Activated CD4-positive, alpha-beta T cell treated with anti-CD3 and anti-CD28 coated beads for 4 hours (primary cell): Measurements from ENCODE around the gene MED1.
A peak's percentile ranks its signal among the peaks of the same experiment; 100 is the strongest.
"Not testable (repeated sequence)": the region's sequence is repeated elsewhere in the genome, so short reads cannot be mapped to it uniquely, and the experiment has no call there.

Source experiments
- DNase-seq, 2 donors: peaks; one replicate each; pipeline ENCODE4 v3.0.0-alpha.2; 2020

MED1 gene

DNA sequence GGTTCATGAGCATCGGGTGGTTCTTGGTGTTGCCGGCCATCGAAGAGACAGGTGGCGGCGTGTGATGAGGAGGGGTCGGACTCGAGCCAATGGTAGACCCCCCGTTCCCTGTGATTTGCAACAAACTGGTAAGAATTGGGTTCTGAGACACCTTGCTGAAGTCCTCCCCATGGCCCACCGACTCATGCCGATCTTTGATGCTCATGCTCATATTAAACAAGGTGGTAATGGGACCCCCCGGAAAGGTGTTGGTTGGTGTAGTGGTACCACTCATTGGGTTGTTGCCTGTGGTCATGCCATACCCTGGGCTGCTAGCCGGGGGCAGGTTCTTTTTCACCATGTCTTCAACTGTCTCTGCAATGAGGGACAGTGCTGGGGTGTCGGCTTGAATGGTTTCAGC is 40.8 kb downstream of the MED1 start:
- no peak for DNase-seq

DNA sequence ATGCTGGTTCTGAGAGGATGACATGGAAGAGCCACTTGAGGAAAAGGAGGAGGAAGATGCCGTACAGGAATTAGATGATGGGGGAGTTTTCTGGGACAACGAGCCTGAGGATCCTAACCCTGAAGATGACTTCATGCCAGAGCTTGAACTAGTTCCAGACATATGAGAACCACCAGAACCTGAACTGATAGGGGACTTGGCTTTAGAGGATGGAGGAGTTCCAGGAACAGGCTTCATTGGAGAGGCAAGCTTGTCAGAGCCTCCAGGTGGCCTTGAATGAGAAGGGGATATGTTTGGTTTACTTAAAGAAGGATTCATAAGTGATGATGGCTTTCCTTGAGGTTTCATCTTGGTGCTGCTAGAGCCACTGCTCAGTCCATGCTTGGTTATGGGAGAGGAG is 42.7 kb downstream of the MED1 start:
- DNase-seq: no peak

DNA sequence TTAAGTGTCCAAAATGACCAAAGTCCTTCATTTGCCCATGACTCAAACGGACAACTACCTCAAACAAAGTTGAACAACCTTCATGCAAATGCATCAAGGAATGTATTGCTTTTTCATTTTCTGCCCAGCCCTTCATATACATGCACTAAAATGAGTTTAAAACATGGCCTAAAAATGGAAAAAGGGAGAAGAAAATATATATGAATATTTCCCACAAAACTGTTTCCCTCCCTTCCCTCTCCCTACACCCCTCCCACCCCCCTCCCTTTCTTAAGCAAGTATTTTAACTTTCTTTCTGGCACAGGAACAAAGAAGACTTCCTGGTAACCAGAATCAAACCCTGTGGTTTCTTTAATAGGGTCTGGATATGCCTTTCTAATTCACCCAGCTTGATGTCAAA is 44.1 kb downstream of the MED1 start:
- DNase-seq: no peak

DNA sequence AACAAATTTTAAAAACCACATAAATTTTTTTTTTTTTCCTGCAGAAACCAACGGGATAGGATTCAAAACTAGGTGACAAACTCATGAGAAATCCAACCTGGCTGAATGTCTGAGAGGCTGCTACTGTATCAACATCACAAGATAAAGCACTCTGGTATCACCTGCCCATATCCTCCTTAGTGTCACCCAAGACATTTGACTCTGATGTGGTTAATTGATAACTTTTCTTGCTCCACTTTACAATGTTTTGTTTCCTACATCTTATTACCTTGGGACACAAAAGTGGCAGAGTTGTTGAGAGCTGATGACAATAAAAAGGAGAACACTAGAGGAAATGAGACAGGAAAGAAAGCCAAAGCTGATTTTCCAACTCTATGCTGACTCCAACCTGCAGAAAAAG is 45.6 kb downstream of the MED1 start:
- no peak for DNase-seq

DNA sequence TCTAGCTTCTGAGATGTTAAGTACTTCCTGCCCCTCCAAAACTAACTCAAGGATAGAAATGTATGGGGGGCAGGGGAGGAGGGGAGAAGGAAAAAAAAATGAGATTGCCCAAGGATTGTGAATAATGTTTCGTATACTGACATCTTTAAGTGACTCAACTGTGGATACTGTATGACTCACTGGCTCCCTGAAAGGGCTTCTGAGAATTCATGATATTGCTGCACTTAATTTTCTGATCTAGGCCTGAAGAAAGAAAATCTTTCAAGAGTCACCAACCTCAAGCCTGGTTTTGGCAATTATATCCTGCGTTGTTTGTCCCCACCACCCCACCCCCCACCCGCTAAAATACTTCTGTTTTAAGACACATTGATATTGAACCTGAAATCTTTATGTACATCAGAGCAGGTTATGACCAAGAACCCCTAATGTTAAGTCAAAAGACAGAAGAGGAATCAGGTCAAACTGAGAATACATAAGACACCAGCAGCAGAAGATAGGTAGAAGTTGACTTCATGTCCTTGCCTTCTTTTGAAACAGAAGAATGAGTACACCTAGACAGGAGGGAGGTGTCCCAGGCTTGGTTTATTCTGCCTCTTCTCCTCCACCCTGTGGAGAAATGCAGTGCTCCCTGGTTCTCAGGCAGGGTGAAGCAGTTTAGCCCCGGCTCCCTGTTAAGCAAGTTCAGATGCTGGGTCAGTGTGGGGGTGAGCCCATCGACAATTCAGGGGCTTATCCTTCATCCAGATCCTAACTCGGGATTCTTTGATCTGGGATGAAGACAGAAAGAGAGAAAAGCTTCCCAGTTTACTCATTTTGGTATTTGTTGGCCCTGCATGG is 46.3 kb downstream of the MED1 start:
- DNase-seq: peak; percentile 17 to 19

DNA sequence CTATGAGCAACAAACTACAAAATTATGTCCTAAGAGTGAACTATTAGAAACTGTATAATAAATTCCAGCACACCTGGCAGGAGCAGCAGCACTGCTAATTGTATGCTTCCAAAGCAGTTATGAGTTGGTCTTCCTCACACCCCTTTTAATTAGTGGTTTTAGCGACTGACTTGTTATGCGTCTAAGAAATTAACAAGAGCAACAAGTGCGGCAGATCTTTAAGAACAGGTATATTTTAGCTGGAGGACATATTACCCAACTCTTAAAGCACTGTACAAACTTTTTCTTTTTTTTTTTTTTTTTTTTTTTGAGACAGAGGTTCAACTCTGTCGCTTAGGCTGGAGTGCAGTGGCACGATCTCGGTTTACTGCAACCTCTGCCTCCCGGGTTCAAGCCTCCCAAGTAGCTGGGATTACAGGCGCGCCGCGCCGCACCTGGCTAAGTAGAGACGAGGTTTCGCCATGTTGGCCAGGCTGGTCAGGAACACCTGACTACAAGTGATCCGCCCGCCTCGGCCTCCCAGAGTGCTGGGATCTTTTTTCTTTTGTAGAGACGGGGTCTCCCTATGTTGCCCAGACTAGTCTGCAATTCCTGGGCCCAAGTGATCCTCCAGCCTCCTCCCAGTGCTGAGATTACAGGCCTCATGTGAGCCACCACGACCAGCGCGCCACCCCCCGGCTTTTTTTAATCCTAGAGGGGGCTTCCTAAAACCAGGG is 48.0 kb downstream of the MED1 start:
- DNase-seq: no peak

GRCh38 chr17:39402244-39402889 is 48.7 kb downstream of the MED1 start:
- peak; percentile 80 for DNase-seq

GRCh38 chr17:39401412-39402243 is 49.4 kb downstream of the MED1 start, which contains the start of gene FBXL20:
Gene FBXL20 (minus strand): TSS chr17:39401626. CDS start chr17:39401402, 224 bp downstream.
- peak; percentile 89 to 94 for DNase-seq

DNA sequence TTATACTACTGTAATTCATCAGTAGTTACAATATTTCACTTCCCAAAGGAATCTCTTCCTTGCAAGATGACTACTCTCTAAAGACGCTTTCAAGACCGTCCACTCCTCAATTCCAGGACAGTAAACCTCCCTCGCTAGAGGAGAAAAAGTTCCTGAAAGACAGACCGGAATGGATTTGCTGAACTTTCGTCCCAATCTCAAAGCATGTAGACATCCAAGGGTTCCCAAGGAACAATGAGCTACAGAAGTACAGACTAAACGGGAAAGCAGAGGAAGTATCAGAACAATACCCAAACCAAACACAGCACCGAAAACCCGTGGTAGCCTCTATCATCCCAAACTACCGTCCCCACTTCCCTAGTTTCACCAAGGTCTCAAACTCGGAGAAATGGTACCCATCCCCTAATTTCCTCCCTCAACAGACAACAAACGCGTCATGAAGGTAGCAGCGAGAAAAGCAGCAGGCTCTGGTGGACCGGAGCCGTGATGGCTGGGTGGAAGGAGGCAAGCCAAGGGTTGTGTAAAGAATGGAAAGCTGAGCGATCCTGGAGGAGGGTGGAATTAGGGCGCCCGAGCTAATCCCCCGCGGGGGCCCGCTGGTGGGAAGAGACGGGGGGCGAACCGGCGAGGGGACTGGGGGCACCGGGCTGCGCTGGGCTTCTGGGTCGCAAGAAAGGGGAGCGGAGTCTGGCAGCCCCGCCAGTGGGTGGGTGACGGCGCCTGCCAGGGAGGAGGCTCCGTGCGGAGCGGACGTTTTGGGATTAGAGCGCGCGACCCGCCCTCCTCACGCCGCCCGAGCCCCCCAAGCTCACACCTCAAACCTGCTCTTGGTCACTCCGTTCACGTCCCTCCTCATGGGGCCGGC is 50.3 kb downstream of the MED1 start:
- no peak for DNase-seq

GRCh38 chr17:39399791-39400190 is 51.3 kb downstream of the MED1 start:
- no peak for DNase-seq

DNA sequence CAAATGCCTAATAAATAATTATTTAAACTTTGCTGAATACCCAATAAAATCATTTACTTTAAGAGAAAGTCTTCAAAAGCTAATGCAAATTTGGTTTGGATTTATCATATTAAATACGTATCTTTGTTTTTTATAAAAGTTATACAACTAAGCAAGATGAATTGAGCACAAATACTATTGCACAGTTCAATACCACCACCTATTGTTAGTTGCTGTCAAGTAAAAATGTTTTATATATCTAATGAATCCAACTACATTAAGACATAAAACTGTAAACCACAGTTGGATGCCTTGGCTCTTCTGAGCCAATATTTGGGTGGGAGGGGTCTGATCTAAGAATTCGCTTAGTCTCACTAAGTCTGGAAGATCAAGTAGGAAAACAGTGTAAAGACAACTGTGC is 57.3 kb downstream of the MED1 start:
- no peak for DNase-seq

DNA sequence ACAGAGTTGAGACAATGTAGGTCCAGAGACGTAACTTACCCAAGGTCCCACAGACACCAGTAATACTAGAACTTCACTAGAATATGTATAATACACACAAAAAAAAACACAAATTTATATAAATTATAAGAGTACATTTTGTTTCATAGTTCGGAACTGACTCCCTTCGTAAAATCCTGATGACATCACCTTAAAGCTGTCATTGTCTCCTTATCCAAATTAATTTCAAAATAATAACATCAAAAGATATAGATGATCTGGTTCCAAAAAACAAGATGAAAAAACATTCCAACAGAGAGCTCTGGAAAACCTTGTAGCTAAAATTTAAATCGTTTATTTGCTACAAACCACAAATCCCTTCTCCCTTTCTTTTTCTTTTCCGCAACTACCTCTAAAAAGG is 59.6 kb downstream of the MED1 start:
- DNase-seq: no peak

GRCh38 chr17:39385040-39385439 is 66.0 kb downstream of the MED1 start:
- DNase-seq: no peak

GRCh38 chr17:39380144-39380543 is 70.9 kb downstream of the MED1 start:
- no peak for DNase-seq

GRCh38 chr17:39376434-39376833 is 74.6 kb downstream of the MED1 start:
- DNase-seq: no peak

- DNase-seq: not testable (repeated sequence)
These were observed 83.3 kb downstream of the MED1 start for GRCh38 chr17:39367805-39368204.

DNA sequence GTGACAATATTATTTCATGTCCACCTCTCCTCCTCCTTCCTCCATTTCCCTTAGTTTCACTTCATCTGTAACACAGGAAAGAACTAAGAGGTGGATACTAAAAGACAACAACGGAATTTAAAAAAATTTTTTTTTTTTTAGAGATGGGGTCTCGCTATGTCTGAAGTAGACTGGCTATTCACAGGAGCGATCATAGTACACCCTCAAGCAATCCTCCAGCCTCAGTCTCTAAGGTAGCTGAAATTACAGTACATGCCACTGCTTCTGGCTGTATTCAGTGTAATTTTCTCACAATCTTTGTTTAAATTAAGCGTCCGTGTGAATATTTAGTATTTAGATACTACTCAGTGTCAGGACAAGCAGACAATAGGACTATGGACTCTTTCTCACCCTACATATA is 85.2 kb downstream of the MED1 start:
- no peak for DNase-seq

DNA sequence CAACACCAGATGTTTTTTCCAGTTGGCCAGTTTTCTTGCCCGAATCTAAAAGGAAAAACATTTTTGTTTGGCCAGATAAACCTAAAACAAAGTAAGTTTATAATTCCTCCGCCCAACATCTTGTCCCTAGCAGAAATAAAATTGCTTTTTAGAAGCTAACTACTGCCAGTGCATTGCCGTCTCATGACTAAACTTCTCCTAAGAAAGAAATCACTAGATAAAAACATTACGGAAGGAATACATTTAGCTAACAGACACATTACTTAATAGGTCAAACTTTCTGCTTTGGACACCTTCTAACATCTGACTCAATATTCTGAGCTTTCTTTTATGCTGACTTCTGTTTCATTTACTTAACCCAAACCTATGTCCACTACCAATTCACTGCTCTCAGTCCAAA is 85.8 kb downstream of the MED1 start:
- no peak for DNase-seq

DNA sequence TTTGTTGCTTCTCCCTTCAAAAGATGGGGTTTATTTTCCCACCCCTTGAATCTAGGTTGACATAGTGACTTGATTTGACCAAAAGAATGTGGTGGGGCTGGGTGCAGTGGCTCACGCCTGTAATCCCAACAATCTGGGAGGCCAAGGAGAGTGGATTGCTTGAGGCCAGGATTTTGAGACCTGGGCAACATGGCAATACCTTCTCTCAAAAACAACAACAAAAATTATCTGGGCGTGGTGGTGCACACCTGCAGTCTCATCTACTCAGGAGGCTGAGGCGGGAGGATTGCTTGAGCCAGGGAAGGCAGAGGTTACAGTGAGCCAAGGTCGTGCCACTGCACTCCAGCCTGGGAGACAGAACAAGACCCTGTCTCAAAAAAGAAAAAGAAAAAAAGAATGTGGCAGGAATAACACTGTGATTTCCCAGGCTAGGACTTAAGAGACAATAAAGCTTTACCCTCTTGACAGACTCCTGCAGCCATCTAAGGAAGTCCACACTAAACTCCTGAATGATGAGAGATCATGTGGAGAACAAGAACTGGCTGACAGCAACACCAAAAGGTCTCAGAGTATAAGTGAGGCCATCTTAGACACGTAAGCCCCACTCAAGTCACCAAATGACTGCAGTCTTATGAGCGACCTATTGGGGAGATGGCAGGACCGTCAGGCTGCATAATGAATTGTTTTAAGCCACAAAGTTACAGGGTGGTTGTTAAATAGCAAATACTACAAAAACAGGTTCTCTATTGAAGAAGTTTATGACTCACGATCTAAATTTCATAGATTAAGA is 86.6 kb downstream of the MED1 start:
- DNase-seq: no peak

- DNase-seq: no peak
These were observed 90.0 kb downstream of the MED1 start for GRCh38 chr17:39361064-39361463.

DNA sequence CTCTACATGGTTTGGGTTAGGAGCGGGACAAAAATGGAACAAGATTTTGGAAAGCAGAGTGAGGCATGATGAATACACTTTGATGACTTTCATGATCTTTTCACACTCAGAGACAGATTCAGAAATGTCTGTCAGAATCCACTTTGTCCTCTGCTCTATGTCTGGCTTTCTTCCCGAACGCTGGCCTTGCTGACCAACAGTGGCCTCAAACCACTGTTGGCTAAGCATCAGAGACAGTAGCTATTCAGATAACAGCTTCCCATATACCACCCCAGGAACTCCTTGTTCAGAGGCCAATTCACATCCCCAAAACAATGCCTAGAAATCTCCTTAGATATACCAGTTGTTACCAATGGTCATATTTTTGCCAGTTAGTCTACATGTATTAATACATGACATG is 90.5 kb downstream of the MED1 start:
- DNase-seq: no peak
